Loucy (cell line): ENCODE data around the gene DNAL4.

ENCODE experiments used
- H2AFZ ChIP-seq: fragments of 200-600 bp; sonication (generic); 2 replicates; pipeline ENCODE4 v1.6.0; 2016; ENCODE audit warnings: antibody characterized with exemption, mild to moderate bottlenecking, low read length, moderate library complexity
- H3F3A ChIP-seq: fragments of 200-600 bp; 2 replicates; pipeline ENCODE4 v1.6.0; 2016; ENCODE audit warnings: antibody characterized with exemption, low read depth, mild to moderate bottlenecking
- H3K27me3 ChIP-seq: fragments of 200-600 bp; sonication (generic); 2 replicates; pipeline ENCODE4 v1.6.1; 2014; ENCODE audit warnings: low read length, mild to moderate bottlenecking; ENCODE audit not compliant: insufficient read depth, poor library complexity, severe bottlenecking
- H3K36me3 ChIP-seq: fragments of 200-600 bp; sonication (generic); 2 replicates; pipeline ENCODE4 v1.6.1; 2016; ENCODE audit warnings: low read length; ENCODE audit not compliant: insufficient read depth
- H3K4me1 ChIP-seq: fragments of 200-600 bp; sonication (generic); 2 replicates; pipeline ENCODE4 v1.5.1; 2014; ENCODE audit warnings: low read length, mild to moderate bottlenecking; ENCODE audit not compliant: insufficient read depth, poor library complexity, severe bottlenecking
- H3K4me2 ChIP-seq: fragments of 200-600 bp; sonication (generic); 2 replicates; pipeline ENCODE4 v1.6.0; 2014; ENCODE audit warnings: antibody characterized with exemption, low read length, low read depth, mild to moderate bottlenecking; ENCODE audit not compliant: poor library complexity, severe bottlenecking
- H3K4me3 ChIP-seq: fragments of 200-600 bp; sonication (generic); 2 replicates; pipeline ENCODE4 v1.5.1; 2014; ENCODE audit warnings: low read length, mild to moderate bottlenecking, mixed read lengths; ENCODE audit not compliant: poor library complexity, severe bottlenecking
- H3K79me2 ChIP-seq: fragments of 200-600 bp; sonication (generic); 2 replicates; pipeline ENCODE4 v1.6.1; 2014; ENCODE audit warnings: low read length; ENCODE audit not compliant: insufficient read depth
- H3K9ac ChIP-seq: fragments of 200-600 bp; sonication (generic); 2 replicates; pipeline ENCODE4 v1.6.0; 2014; ENCODE audit warnings: mild to moderate bottlenecking, low read depth, low read length, moderate library complexity; ENCODE audit not compliant: poor library complexity, severe bottlenecking
- H3K9me2 ChIP-seq: fragments of 200-600 bp; sonication (generic); replicated peaks from 2 replicates; pipeline ENCODE4 v1.6.1; 2016; ENCODE audit warnings: low read depth, low read length, mixed read lengths
- H3K9me3 ChIP-seq: fragments of 200-600 bp; sonication (generic); 2 replicates; pipeline ENCODE4 v1.6.1; 2014; ENCODE audit warnings: mild to moderate bottlenecking, antibody characterized with exemption, low read length, low read depth; ENCODE audit not compliant: insufficient read depth
- H4K20me1 ChIP-seq: fragments of 200-600 bp; sonication (generic); 2 replicates; pipeline ENCODE4 v1.6.0; 2014; ENCODE audit warnings: antibody characterized with exemption, low read length, mild to moderate bottlenecking; ENCODE audit not compliant: insufficient read depth, poor library complexity, severe bottlenecking
- EZH2phosphoT487 ChIP-seq: fragments of 200-600 bp; IDR thresholded peaks from 2 replicates; pipeline ENCODE4 v1.6.1; 2018; ENCODE audit warnings: antibody characterized with exemption, mild to moderate bottlenecking, moderate library complexity, borderline replicate concordance
- TF ChIP-seq, protein P1 (sequence below): fragments of 200-600 bp; sonication (generic); conservative IDR thresholded peaks from 2 replicates; pipeline ENCODE4 v1.5.1; 2014; ENCODE audit warnings: mild to moderate bottlenecking, antibody characterized with exemption, low read length

DNAL4 gene

GRCh38 chr22:38788021-38788816 is 5.7 kb downstream of the DNAL4 start:
- Histone ChIP-seq H3F3A (no peaks in the 10 kb centered on the region), H3K4me2 (no peak overlapping the region), H3K36me3 (no peaks in the 10 kb centered on the region), H2AFZ (no peak overlapping the region), H3K9me2 (no peaks in the 10 kb centered on the region), H3K79me2 (no peaks in the 10 kb centered on the region), H3K9me3 (no peaks in the 10 kb centered on the region), H3K4me1 (peaks cover 3% of the 10 kb centered on the region), H3K27me3 (no peaks in the 10 kb centered on the region), H3K4me3 (no peak overlapping the region), H3K9ac (no peak overlapping the region), H4K20me1 (no peaks in the 10 kb centered on the region)
- TF ChIP-seq, protein P1, sequence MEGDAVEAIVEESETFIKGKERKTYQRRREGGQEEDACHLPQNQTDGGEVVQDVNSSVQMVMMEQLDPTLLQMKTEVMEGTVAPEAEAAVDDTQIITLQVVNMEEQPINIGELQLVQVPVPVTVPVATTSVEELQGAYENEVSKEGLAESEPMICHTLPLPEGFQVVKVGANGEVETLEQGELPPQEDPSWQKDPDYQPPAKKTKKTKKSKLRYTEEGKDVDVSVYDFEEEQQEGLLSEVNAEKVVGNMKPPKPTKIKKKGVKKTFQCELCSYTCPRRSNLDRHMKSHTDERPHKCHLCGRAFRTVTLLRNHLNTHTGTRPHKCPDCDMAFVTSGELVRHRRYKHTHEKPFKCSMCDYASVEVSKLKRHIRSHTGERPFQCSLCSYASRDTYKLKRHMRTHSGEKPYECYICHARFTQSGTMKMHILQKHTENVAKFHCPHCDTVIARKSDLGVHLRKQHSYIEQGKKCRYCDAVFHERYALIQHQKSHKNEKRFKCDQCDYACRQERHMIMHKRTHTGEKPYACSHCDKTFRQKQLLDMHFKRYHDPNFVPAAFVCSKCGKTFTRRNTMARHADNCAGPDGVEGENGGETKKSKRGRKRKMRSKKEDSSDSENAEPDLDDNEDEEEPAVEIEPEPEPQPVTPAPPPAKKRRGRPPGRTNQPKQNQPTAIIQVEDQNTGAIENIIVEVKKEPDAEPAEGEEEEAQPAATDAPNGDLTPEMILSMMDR, result no peak
- no peak for TF ChIP-seq EZH2phosphoT487

DNA sequence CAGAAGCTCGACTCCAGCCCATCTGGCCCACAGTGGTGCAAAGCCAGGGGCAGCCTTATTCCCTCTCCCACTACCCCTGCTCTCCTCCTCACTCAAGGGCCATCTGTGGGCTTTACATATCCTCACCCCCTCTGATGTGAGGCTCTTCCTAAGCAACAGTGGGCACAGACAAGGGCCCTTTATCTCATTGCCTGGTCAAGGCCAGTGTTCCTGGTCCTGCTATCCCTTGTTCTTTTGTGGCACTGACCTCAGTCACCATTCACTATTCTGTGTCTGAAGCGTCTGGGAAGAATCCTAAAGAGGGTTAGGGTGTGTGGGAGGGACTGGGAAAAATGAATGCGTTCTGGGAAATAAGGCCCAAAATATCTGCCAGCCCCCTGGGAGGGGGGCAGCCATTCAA is 7.3 kb downstream of the DNAL4 start:
- Histone ChIP-seq H3K9me3 (no peaks in the 10 kb centered on the region), H4K20me1 (no peaks in the 10 kb centered on the region), H3F3A (no peaks in the 10 kb centered on the region), H3K36me3 (no peaks in the 10 kb centered on the region), H2AFZ (no peak overlapping the region), H3K79me2 (no peaks in the 10 kb centered on the region), H3K4me1 (peaks cover 5% of the 10 kb centered on the region), H3K4me3 (no peak overlapping the region), H3K4me2 (no peak overlapping the region), H3K9ac (no peak overlapping the region), H3K27me3 (no peaks in the 10 kb centered on the region), H3K9me2 (no peaks in the 10 kb centered on the region)
- no peak for TF ChIP-seq EZH2phosphoT487
- TF ChIP-seq, protein P1, result no peak

DNA sequence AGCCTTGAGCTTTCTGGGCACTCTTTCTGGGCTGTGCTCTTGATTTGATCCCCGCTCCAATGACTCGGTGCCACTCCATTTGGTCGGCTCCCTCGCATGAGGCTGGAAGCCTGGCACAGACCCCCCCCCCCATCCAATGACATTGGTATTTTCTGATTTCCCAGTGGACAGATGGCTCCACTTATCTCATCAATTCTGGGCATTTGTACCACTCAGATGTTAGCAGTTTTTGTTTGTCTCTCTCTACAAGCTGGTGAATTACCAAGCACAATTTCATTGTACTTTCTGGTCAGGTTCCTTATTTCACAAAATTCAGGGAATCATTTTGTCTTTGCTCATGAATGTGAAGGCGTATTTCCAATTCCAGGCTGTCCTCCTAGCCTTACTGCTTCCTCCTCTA is 9.1 kb downstream of the DNAL4 start:
- TF ChIP-seq, protein P1, result no peak
- no peak for TF ChIP-seq EZH2phosphoT487
- Histone ChIP-seq H3K9ac (no peak overlapping the region), H3K9me2 (no peaks in the 10 kb centered on the region), H3K27me3 (no peaks in the 10 kb centered on the region), H4K20me1 (no peaks in the 10 kb centered on the region), H3K36me3 (no peaks in the 10 kb centered on the region), H2AFZ (no peak overlapping the region), H3K79me2 (no peaks in the 10 kb centered on the region), H3K4me3 (no peak overlapping the region), H3K4me2 (no peak overlapping the region), H3F3A (no peaks in the 10 kb centered on the region), H3K9me3 (no peaks in the 10 kb centered on the region), H3K4me1 (peaks cover 5% of the 10 kb centered on the region)
